H9 (cell line): ENCODE measurements around the gene PREX1. TPM values are rescaled to one million over a fixed set of nuclear protein-coding genes. Genes with fewer than 3 reads are reported as not detected.

Experiments used
- DNase-seq: peaks from one replicate; pipeline ENCODE4 v3.0.0-alpha.2; 2017
- H2AFZ ChIP-seq: one replicate; pipeline ENCODE4 v1.6.1; 2013; ENCODE audit warnings: mild to moderate bottlenecking, low read length, control low read depth, moderate library complexity
- H2AK5ac ChIP-seq: 2 replicates; pipeline ENCODE4 v1.6.1; 2013; ENCODE audit warnings: low read length, control low read depth, mixed read lengths; ENCODE audit not compliant: insufficient read length
- H2BK120ac ChIP-seq: one replicate; pipeline ENCODE4 v1.6.1; 2013; ENCODE audit warnings: low read depth, mild to moderate bottlenecking, low read length, control low read depth, inconsistent platforms; ENCODE audit not compliant: poor library complexity, severe bottlenecking
- H2BK12ac ChIP-seq: 2 replicates; pipeline ENCODE4 v1.6.1; 2013; ENCODE audit warnings: low read length, control low read depth, mixed read lengths, low read depth; ENCODE audit not compliant: insufficient read length
- H2BK15ac ChIP-seq: 2 replicates; pipeline ENCODE4 v1.6.1; 2013; ENCODE audit warnings: low read depth, low read length, control low read depth
- H2BK20ac ChIP-seq: one replicate; pipeline ENCODE4 v1.6.1; 2013; ENCODE audit warnings: low read depth, mild to moderate bottlenecking, low read length, control low read depth, inconsistent platforms; ENCODE audit not compliant: poor library complexity, severe bottlenecking
- H2BK5ac ChIP-seq: 2 replicates; pipeline ENCODE4 v1.6.1; 2013; ENCODE audit warnings: low read length, control low read depth, mixed read lengths; ENCODE audit not compliant: insufficient read length
- H3K14ac ChIP-seq: 2 replicates; pipeline ENCODE4 v1.6.1; 2013; ENCODE audit warnings: low read length, control low read depth; ENCODE audit not compliant: insufficient read depth
- H3K18ac ChIP-seq: 2 replicates; pipeline ENCODE4 v1.6.1; 2013; ENCODE audit warnings: low read depth, mild to moderate bottlenecking, mixed read lengths, low read length, control low read depth; ENCODE audit not compliant: insufficient read length
- H3K23ac ChIP-seq: 2 replicates; pipeline ENCODE4 v1.6.1; 2013; ENCODE audit warnings: low read length, control low read depth, mixed read lengths, low read depth; ENCODE audit not compliant: insufficient read length
- H3K23me2 ChIP-seq: 2 replicates; pipeline ENCODE4 v1.6.1; 2013; ENCODE audit warnings: low read depth, mild to moderate bottlenecking, mixed read lengths, low read length, control low read depth; ENCODE audit not compliant: insufficient read length, poor library complexity, severe bottlenecking
- H3K27ac ChIP-seq: 2 replicates; pipeline ENCODE4 v1.5.1; 2013; ENCODE audit warnings: low read length, control low read depth, mixed read lengths, low read depth; ENCODE audit not compliant: insufficient read length
- H3K27me3 ChIP-seq: 2 replicates; pipeline ENCODE4 v1.6.1; 2013; ENCODE audit warnings: low read length, control low read depth, inconsistent platforms; ENCODE audit not compliant: insufficient read depth
- H3K4ac ChIP-seq: 2 replicates; pipeline ENCODE4 v1.6.1; 2013; ENCODE audit warnings: low read depth, mild to moderate bottlenecking, control low read depth, inconsistent platforms, low read length, moderate library complexity
- H3K4me1 ChIP-seq: 2 replicates; pipeline ENCODE4 v1.6.1; 2013; ENCODE audit warnings: low read length, control low read depth, inconsistent platforms; ENCODE audit not compliant: insufficient read depth
- H3K4me2 ChIP-seq: 2 replicates; pipeline ENCODE4 v1.6.1; 2013; ENCODE audit warnings: low read length, control low read depth, mixed read lengths; ENCODE audit not compliant: insufficient read length, insufficient read depth
- H3K56ac ChIP-seq: 2 replicates; pipeline ENCODE4 v1.6.1; 2013; ENCODE audit warnings: low read depth, mild to moderate bottlenecking, mixed read lengths, low read length, control low read depth; ENCODE audit not compliant: insufficient read length
- H3K79me1 ChIP-seq: 2 replicates; pipeline ENCODE4 v1.6.1; 2013; ENCODE audit warnings: low read depth, mild to moderate bottlenecking, moderate library complexity, low read length, control low read depth, inconsistent platforms; ENCODE audit not compliant: insufficient read depth, poor library complexity, severe bottlenecking
- H3K79me2 ChIP-seq: 2 replicates; pipeline ENCODE4 v1.6.1; 2013; ENCODE audit warnings: low read length, control low read depth, inconsistent platforms; ENCODE audit not compliant: insufficient read depth
- H3K9ac ChIP-seq: 2 replicates; pipeline ENCODE4 v1.6.1; 2013; ENCODE audit warnings: low read length, control low read depth, mixed read lengths; ENCODE audit not compliant: insufficient read length; ENCODE audit errors: extremely low read depth
- H3K9me3 ChIP-seq: one replicate; pipeline ENCODE4 v1.6.1; 2013; ENCODE audit warnings: low read depth, low read length, inconsistent platforms; ENCODE audit not compliant: control insufficient read depth
- H3T11ph ChIP-seq: one replicate; pipeline ENCODE4 v1.6.1; 2013; ENCODE audit warnings: mild to moderate bottlenecking, low read length, control low read depth, inconsistent platforms
- H4K20me1 ChIP-seq: one replicate; pipeline ENCODE4 v1.6.1; 2013; ENCODE audit not compliant: control insufficient read depth, insufficient read length, insufficient read depth
- H4K5ac ChIP-seq: 2 replicates; pipeline ENCODE4 v1.6.1; 2013; ENCODE audit warnings: low read depth, mild to moderate bottlenecking, mixed read lengths, low read length, control low read depth; ENCODE audit not compliant: insufficient read length
- H4K8ac ChIP-seq: replicated peaks from 2 replicates; pipeline ENCODE4 v1.6.1; 2013; ENCODE audit warnings: low read length, control low read depth, mixed read lengths, low read depth; ENCODE audit not compliant: insufficient read length
- H4K91ac ChIP-seq: 2 replicates; pipeline ENCODE4 v1.6.1; 2013; ENCODE audit warnings: low read depth, mild to moderate bottlenecking, moderate library complexity, mixed read lengths, low read length, control low read depth; ENCODE audit not compliant: insufficient read length
- H3K27ac Mint-ChIP-seq, 3 experiments: 2 replicates in 2 of 3; 3 replicates in 1 of 3; pipeline ENCODE4 v1.8.0; 2020 to 2021; ENCODE audit warnings: mixed read lengths in 3 of 3, mild to moderate bottlenecking in 1 of 3, moderate library complexity in 1 of 3
- H3K27me3 Mint-ChIP-seq: 2 replicates; pipeline ENCODE4 v1.8.0; 2021; ENCODE audit warnings: low read depth, mild to moderate bottlenecking, moderate library complexity, mixed read lengths
- H3K36me3 Mint-ChIP-seq, 3 experiments: 2 replicates in 2 of 3; 3 replicates in 1 of 3; pipeline ENCODE4 v1.8.0; 2020 to 2021; ENCODE audit warnings: low read depth in 3 of 3, mixed read lengths in 3 of 3; ENCODE audit not compliant: insufficient read depth in 1 of 3
- H3K4me1 Mint-ChIP-seq, 2 experiments: 2 replicates each; pipeline ENCODE4 v1.8.0; 2020; ENCODE audit warnings: mixed read lengths in 2 of 2
- H3K4me3 Mint-ChIP-seq, 2 experiments: 2 replicates in 1 of 2; 3 replicates in 1 of 2; pipeline ENCODE4 v1.8.0; 2020 to 2021; ENCODE audit warnings: mild to moderate bottlenecking in 2 of 2, mixed read lengths in 2 of 2, moderate library complexity in 1 of 2
- H3K9me3 Mint-ChIP-seq, 2 experiments: 2 replicates in 1 of 2; 3 replicates in 1 of 2; pipeline ENCODE4 v1.8.0; 2020; ENCODE audit warnings: mild to moderate bottlenecking in 2 of 2, mixed read lengths in 2 of 2, moderate library complexity in 1 of 2
- CTCF ChIP-seq: fragments of 200-600 bp; sonication (generic); conservative IDR thresholded peaks from 3 replicates; pipeline ENCODE4 v1.8.0; 2021; ENCODE audit warnings: antibody characterized with exemption, mild to moderate bottlenecking
- WGBS: extraction: QIAGEN DNeasy Blood & Tissue Kit; methylation state at CpG from one replicate; pipeline ENCODE4 v1.1.7; 2013; ENCODE audit warnings: missing lambda C conversion rate, low lambda C conversion rate, mixed read lengths; ENCODE audit not compliant: insufficient read length; ENCODE audit errors: extremely low coverage; 5-methylcytosine and 5-hydroxymethylcytosine counted together
- total RNA-seq: library from RNA; stranded (reverse); gene quantifications from 2 replicates; pipeline ENCODE4 v1.2.1, GENCODE V29; 2021

PREX1 gene
- total RNA-seq, 1 experiment from 2014 or later: 6.6 TPM

- Histone ChIP-seq H3K27ac (no peak overlapping the region), H3K23me2 (no peaks in the 10 kb centered on the region), H2AK5ac (no peak overlapping the region), H2BK20ac (no peak overlapping the region), H2BK12ac (no peak overlapping the region), H2AFZ (no peak overlapping the region), H4K8ac (no peak overlapping the region), H3K4me1 (no peaks in the 10 kb centered on the region; the same call in 1 of the 2 replicates), H2BK15ac (no peak overlapping the region), H3T11ph (no peak overlapping the region), H3K4me2 (no peak overlapping the region), H3K79me1 (no peaks in the 10 kb centered on the region), H3K4ac (no peak overlapping the region), H3K79me2 (no peaks in the 10 kb centered on the region), H3K14ac (no peak overlapping the region), H3K56ac (no peak overlapping the region), H3K23ac (no peak overlapping the region), H4K20me1 (no peaks in the 10 kb centered on the region), H3K9ac (no peak overlapping the region), H2BK5ac (no peak overlapping the region), H4K5ac (no peak overlapping the region), H4K91ac (no peak overlapping the region), H3K18ac (no peak overlapping the region), H3K27me3 (no peaks in the 10 kb centered on the region), H2BK120ac (no peak overlapping the region), H3K9me3 (no peaks in the 10 kb centered on the region)
- no peaks in the 10 kb centered on the region; a peak in 1 of 5 replicates for H3K9me3 Mint-ChIP-seq
- H3K27ac Mint-ChIP-seq: no peak overlapping the region
- H3K27me3 Mint-ChIP-seq: no peaks in the 10 kb centered on the region; the same call in 1 of the 2 replicates
- H3K4me1 Mint-ChIP-seq: peaks cover 10 to 22% of the 10 kb centered on the region in 2 experiments
- no peak for DNase-seq
- no peak overlapping the region for H3K4me3 Mint-ChIP-seq
- WGBS: no CpG with 5 or more reads among the region's 11 CpGs
- TF ChIP-seq CTCF: no peak
- H3K36me3 Mint-ChIP-seq: no peaks in the 10 kb centered on the region; a peak in 1 of 7 replicates
Observed at GRCh38 chr20:48603819-48604405, 223.9 kb downstream of the PREX1 start.
